Non-pigmented ciliary epithelial cell (primary cell): ENCODE results near the gene HSPA12B.

Experiments used
- DNase-seq: peaks from one replicate; pipeline ENCODE4 v3.0.0-alpha.2; 2010; ENCODE audit warnings: low read depth

The HSPA12B gene

DNA sequence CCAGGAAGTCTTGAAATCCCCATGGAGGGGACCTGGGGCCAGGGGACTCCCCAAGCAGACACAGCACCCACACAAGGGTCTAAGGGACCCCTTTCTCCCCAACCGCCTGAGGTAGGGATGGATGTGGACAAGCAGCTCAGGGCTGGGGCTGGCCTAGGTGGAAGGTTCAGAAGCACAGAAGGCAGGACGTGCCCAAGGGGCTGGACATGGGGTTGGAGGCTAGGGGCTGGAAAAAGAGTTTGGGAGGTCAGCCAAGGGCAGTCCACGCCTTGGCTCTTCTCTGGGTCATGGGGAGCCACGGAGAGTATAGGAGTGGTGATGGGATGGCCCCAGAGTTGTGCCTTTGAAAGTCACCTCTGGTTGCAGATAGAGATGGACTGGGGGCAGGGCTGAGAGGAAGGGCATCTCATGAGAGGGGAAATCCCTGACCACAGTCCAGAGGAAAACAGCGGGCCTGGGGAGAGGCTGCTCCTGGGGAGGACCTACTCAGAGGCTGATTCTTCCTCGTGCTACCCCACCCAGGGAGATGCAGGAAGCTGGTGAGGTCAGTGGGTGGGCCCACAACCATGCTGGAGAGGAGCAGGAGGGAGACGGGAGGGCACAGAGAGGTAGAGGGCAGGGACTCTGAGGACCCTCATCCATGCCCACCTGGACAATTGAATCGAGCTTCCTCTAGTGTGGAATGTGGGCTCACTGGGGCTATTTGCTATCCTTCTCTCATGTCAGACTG is 2.5 kb upstream of the HSPA12B start:
- DNase-seq: no peak

DNA sequence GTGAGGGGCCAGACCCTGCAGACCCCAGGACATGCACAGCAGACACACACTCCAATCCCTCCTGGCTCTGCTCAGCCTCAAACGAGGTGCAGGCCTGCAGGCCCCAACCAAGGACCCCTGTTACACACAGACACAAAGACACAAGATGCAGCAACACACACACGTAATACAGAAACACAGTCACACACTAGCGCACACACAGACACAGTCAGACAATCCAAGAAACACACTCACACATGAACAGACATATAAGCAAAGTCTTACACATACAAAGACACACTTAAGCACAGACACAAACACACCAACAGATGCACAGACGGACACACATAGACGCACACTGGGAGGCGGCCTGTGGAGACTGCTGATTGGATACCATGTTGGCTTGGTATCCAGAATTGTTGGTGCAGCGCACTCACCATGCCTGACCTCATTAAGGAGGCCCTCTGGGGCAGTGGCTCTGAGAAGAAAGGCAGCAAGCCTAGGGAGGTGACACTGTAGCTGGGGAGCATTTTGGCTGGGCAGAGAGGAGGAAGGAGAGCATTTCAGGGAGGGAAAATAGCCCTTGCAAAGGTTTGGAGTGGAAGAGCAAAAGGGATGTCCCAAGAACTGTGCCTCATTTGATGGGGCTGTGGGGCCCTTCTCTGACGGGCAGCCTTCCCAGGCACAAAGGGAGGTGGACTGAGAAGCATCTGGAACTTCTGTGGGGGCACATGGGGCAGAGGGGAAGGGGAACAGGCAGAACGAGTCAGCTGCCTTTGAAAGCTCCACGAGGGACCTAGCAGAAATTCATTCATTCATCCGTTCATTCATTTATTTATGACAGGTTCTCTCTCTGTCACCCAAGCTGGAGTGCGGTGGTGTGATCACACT is 1.4 kb upstream of the HSPA12B start:
- no peak for DNase-seq

DNA sequence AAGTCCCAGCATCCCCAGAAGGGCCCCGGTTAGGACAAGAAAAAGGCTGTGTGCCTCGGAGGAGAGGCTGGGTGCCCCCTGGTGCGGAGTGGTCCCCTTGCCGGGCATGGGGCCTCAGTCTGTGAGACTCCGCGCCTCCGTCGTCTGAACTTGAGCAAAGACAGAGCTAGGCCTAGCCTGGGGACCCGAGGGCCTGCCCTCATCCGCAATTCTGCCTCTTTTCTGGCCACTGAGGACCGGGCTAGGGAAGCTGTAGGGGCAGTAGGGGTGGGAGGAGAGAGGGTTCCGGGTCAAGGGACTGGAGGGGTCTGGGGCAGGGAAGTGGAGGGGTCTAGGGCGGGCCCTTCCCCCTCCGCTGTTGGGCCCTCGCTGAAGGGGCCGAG is 550 bp upstream of the HSPA12B start:
- no peak for DNase-seq

DNA sequence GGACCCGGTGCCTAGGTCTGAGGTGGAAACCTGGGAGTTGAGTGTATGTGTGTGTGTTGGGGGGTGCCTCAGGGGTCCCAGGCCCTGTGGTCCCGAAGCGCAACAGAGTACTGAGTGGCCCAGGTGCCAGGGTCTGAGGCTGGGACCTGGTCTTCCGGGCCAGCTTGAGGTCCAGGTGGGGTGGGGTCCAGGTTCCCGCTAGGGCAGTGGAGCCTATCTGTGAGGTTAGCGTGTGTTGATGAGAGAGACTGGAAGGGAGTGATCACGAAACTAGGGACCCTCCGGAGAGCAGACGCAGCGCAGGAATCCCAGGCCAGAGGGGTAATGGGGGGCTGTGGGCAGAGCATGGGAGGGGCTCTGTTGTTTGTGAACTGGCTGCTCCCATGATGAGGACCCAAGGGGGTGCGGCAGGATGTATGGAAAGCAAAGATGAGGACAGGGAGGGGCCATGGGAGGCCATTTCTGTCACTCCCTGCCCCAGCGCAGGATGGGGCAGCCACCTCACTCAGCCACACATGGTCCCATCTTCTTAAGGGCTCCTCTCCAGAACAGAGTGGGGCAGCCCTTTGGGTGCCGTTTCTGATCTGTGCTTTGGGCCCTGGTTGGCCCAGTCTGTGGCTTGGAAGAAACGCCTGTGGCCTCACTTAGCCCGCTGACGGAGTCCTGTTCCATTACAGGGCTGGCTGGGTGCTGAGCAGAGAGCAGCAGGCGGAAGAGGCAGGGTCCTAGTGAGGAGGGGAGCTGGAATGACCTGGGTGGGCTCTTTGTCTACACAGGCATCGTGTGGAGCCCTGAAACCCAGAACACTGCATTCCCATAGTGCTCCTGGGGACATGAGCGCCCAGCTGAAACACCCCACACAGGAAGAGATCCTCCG is 872 bp downstream of the HSPA12B start:
- DNase-seq: no peak

DNA sequence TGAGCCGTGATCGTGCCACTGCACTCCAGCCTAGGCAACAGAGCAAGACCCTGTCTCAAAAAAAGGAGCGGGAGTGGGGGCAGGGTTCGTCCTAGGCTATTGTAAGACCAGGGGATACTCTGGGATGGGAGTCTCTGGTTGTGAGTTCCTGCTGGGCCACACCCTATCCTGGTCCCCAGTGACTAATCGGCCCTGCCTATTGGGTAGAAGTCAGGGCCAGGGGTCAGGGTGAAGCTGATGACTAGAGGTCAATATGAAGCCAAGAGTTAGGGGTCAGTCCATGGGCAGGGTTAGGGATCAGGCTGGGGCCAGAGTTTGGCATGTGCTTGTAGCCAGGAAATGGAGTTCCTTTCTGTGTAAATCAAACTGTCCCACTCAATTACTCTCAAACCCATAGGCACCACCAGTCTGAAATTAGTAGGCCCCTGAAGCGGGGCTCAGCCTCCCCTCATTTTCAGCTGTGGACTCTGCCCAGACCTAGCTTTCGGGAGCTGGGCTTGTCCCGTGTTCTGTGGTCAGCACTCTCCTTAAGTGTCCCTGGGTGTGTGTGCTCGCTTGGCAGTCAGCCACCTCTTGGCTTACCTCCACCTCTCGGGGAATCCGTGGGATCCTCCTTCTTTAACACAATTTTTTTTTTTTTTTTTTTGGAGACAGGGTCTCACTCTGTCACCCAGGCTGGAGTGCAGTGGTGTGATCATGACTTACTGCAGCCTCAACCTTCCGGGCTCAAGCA is 1.8 kb downstream of the HSPA12B start:
- no peak for DNase-seq

DNA sequence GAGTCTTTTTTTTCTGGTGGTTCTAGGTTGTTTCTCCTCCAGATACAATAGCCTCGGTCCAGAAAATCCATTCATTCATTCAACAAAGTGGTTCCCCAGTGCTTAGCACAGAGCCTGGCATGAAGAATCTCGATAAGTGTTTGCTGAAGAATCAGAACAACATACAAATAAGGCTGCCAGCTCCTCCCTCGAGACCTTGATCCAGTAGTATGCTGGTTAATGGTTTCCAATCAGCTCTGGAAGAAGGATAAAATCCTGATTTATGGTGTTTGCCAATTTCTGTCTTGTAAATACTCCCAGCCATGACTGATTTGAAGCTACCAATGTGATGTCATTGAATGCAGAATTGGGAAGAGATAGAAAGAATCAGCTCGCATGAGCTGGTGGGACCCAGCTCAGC is 3.3 kb downstream of the HSPA12B start:
- no peak for DNase-seq

DNA sequence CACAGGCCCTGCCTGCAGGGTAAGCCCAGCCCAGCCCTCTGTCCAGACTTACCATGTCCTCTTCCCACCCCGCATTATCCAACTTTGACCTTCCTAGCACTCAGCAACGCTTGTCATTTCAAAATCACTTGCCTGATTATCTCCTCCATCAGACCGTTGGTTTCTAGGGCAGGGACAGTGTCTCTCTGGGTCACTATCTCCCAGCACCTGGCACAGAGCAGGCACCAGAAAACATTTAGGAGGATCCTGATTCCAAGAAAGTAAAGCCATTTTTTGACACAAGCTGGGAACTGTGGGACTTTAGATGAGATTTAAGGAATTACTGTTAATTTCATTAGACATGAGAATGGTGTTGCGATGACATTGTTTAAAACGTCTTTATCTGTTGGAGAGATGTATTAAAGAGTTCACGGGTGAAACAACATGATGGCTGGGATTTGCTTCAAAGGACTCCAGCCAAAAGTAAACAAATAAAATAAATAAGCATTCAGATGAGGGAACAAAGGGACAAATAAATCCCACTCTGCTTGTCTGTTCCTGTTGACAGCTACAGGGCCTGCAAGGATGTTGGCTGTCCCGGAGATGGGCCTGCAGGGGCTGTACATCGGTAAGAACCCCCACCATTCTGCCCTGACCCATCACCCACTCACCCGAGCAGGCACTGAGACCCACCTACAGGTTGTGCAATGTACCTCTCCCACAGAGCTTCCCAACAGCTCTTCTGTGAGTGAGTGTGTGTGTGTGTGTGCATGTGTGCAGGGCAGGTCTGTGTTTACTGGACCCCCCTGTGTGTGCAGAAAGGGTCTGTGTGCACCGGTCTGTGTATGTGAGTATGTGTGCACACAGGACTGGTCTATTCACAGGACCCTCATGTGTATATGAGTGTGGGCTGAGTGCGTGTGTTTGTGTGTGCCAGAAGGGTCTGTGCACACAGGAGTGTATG is 5.9 kb downstream of the HSPA12B start:
- no peak for DNase-seq

DNA sequence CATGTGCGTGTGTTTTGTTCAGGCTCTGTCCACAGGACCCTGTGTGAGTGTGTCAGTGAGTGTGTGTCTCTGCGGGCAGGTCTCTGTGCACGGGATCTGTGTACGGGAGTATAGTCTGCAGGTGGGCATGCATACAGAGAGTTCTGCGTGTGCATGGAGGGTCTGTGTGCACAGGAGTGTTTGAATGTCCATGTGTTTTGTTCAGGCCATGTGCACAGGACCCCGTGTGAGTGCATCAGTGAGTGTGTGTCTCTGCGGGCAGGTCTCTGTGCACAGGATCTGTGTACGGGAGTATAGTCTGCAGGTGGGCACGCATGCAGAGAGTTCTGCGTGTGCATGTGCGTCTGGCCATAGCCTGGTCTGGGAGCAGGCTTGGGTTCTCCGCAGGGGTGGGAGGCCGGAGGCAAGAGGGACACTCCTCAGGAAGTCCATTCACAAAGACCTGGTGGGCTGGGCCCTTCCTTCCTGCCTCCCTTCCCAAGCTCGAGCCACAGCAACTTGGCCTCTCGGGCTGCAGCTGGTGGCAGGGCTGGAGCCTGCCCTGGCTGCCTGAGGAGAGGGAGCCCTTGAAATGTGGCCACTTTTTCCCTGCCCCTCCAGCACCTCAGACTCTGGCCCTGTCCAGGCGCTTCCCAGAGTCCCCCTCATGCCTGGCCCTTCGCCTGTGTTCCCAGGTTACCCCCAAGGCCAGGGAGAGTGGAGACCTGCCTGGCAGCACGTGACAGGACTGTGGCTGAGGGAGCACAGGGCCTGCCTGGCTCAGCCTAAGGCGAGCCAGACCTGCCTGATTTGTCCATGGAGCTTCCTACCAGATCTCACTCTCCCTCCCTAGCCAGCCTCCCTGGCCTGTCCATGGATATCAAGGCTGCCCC is 6.8 kb downstream of the HSPA12B start:
- no peak for DNase-seq

DNA sequence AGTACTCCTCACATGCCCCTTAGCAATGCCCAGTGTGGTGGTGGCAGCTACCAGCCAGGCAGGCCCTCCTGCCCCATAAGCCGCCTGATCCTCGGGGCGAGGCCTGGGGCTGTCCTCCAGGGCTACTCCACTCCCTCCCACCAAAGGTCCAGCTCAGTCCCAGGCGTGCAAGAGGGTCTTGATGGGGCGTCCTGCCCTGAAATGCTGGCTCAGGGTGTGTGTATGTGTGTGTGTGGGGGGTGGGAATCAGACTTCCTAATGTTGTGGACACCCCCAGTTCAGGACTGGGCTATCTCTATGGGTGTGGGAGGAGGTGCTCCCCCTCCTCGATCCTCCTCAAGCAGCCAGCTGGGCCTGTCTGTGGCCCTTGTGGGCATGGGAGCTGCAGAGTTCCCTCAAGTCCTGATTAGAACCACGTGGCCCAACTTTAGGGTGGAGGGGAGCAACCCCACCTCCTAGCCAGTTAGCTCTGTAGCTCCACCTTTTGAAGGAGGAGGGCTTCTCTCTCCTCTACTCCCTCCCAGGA is 7.5 kb downstream of the HSPA12B start:
- no peak for DNase-seq

DNA sequence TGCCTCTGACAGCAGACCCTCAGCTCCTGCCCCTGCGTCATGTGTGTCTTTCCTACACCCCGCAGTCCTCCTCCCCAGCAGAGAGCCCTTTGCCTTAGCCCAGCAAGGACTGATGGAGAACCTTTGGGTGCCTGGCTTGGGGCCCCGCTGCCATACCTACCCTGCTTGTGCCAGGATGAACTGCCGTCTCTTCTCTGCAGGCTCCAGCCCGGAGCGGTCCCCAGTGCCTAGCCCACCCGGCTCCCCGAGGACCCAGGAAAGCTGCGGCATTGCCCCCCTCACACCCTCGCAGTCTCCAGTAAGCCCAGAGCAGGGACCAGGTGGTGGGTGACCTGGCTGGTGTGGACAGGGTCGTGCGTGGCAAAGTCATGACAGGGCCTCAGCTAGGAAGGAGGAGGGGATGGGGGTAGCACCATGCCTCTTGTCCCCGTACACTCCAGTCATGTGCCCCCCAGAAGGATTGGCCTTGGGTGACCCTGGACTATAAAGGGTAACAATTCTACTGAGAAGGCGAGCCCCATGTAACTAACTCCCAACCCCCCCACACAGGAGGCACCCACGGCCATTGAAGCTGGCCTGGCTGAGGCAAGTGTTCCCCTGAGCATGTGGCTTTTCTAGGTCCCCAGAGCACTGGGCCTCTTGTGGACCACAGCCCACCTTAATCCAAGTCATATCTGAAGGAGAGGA is 8.3 kb downstream of the HSPA12B start:
- DNase-seq: no peak

DNA sequence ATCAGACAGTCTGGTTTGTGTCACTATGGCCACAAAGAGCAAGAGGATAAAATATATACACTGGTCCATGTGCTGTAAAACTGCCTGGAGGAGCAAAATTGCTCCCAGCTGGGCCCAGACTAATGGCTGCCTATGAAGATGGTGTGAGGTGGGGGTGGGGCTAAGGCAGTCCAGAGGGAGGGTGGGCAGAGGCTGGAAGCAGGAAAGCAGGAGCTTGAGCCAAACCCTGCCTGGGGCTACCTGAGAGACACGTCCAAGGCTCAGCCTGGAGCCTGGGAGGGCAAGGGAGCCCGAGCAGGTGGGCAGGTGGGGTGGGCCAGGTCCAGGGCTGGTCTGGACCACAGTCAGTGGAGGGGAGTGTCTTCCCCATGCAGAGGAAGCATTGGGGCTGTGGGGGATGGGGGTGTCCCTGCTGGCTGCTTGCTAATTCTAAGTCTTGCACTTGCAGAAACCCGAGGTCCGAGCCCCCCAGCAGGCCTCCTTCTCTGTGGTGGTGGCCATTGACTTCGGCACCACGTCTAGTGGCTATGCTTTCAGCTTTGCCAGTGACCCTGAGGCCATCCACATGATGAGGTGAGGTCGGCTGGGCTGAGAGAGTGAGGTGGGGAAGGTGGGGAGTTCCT is 9.5 kb downstream of the HSPA12B start:
- no peak for DNase-seq

DNA sequence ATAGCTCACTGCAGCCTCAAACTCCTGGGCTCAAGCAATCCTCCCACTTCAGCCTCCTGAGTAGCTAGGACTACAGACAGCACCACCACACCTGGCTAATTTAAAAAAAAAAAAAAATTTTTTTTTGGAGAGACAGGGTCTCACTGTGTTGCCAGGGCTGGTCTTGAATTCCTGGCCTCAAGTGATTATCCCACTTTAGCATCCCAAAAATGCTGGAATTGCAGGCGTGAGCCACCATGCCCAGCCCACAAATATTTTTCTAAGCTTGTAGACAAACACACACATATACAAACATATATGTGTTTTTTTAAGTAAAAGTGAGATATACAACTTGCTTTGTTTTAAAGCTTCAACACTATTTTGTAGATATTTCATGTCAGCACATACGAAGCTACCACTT is 10.8 kb downstream of the HSPA12B start:
- DNase-seq: no peak

DNA sequence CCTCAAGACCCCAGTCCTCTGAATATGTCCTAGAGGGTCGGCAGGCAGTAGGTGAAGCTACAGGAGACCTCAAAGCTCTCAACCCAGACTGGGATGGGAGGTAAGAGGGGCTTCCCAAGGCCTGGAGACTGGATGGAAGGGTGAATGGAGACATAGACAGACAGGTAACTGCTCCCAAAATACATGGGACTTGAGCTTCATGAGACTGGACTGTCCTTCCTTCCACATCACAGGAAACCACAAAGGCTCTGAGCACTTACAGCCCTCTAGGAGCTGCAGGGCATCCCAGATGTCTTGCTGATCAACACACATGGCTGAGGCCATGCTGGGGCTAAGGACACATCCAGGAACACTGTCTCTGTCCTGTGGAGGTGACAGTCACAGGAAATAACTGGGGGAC is 11.6 kb downstream of the HSPA12B start:
- no peak for DNase-seq

DNA sequence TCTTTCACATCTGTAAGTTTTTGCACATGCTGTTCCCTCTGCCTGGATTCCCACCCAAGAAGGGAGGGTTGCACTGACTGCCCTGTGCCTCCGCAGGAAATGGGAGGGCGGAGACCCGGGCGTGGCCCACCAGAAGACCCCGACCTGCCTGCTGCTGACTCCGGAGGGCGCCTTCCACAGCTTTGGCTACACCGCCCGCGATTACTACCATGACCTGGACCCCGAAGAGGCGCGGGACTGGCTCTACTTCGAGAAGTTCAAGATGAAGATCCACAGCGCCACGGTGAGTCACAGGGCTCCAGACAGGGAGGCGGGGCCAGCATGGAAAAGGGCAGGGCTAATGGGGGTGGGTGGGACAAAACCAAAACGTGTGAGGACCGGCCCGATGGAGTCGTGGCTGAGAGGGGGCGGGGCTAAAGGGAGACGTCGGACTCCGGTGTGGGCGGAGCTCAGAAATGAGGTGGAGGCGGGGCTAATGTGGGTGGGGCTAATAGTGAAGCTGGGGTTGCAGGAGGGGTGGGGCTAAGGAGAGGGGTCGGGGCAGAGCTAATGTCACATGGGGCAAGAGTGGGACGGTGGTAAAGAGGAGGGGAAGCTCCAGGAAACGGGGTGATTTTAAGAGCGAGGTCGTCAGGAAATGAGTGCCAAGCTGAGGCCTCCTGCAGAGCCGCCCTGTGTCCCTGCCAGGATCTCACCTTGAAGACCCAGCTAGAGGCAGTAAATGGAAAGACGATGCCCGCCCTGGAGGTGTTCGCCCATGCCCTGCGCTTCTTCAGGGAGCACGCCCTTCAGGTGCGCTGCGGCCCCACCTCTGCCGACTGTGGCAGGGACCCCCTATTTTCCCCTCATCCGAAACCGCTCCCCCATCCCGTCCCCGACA is 12.6 kb downstream of the HSPA12B start:
- no peak for DNase-seq

DNA sequence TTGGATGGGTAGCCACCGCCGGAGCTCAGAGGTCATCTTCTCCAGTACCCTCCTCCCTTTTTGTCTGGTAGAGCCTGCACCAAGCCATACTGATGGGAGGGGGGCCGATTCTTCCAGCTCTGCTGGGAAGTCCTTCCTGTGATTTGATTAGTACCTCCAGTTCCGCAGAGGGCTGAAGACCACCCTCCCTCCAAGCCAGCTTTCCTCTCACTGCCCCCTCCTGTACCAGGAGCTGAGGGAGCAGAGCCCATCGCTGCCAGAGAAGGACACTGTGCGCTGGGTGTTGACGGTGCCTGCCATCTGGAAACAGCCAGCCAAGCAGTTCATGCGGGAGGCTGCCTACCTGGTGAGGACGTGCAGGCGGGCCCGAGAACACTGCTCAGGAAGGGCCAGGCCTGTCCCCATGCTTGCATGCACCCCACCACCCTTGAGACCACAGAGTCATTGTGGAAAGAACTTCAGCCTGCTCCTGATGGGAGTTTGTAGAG is 13.2 kb downstream of the HSPA12B start:
- DNase-seq: no peak

DNA sequence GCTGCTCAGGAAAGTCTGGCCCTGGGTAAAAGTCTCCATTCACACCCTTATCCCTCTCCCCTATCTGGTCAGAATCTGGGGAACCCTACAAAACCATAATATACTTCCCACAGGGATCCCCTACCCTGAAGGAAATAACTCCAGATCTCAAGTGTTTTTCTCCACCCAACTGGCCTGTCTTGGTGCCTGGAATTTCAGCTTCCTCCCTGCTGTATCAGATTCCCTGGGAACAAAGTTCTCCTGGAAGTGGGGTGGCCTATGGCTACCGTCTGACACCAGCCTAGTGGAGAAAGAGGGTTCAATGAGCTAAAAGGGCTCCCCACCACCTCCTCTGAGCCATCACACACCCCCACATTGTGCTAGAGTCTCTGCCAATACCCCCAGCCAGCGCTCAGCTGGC is 15.0 kb downstream of the HSPA12B start:
- DNase-seq: no peak

DNA sequence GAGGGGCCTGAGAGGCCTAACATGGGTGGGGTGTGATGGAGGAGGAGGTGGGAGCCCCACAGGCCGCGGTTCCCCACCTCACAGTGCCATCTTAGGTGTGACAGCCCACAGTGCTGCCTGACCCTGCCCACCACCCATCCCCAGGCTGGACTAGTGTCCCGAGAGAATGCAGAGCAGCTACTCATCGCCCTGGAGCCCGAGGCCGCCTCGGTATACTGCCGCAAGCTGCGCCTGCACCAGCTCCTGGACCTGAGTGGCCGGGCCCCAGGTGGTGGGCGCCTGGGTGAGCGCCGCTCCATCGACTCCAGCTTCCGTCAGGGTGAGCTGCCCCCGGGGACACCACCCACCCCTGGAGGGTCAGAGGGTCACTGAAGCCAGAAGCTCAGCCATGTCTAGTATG is 15.6 kb downstream of the HSPA12B start:
- no peak for DNase-seq
